Panc1 (cell line): Measurements from ENCODE around the gene ANKRD60. TPM values are rescaled to one million over a fixed set of nuclear protein-coding genes. Genes with fewer than 3 reads are reported as not detected.

Source experiments
- ATAC-seq: fragments of 200-7000 bp; cut with Tn5 transposase; 2 replicates; pipeline ENCODE4 v1.9.1; 2020; ENCODE audit warnings: mild to moderate bottlenecking, moderate library complexity
- BruUV-seq: library from RNA; stranded (reverse); fragments of 400-500 nt; replicated peaks from 2 replicates; lab custom pipeline; 2021; lab: Mats Ljungman, UMichigan
- CTCF ChIA-PET: fragments of 300-600 bp; sonication (Branson Sonifier 250); formaldehyde crosslinking; loops from one replicate; lab custom pipeline; 2022; ENCODE audit warnings: antibody characterized with exemption; lab: Charles Lee
- POLR2A ChIA-PET: fragments of 300-600 bp; sonication (Branson Sonifier 250); formaldehyde crosslinking; loops from one replicate; lab custom pipeline; 2022; ENCODE audit warnings: antibody characterized with exemption; lab: Charles Lee
- DNase-seq: peaks from one replicate; pipeline ENCODE4 v3.0.0-alpha.2; 2010; ENCODE audit warnings: low read depth, low spot score
- H3K27ac ChIP-seq: 2 replicates; pipeline ENCODE4 v1.5.1; 2011; ENCODE audit warnings: mild to moderate bottlenecking, low read length, inconsistent platforms
- H3K27me3 ChIP-seq: fragments of 200-500 bp; sonication (Bioruptor generic); 2 replicates; pipeline ENCODE4 v1.6.0; 2014; ENCODE audit warnings: low read length, inconsistent platforms; ENCODE audit not compliant: control insufficient read depth, insufficient read depth
- H3K36me3 ChIP-seq: fragments of 200-500 bp; sonication (Bioruptor generic); 2 replicates; pipeline ENCODE4 v1.5.1; 2014; ENCODE audit warnings: inconsistent platforms, mild to moderate bottlenecking, low read length, moderate library complexity; ENCODE audit not compliant: control insufficient read depth, insufficient read depth
- H3K4me1 ChIP-seq: 2 replicates; pipeline ENCODE4 v1.5.1; 2011; ENCODE audit warnings: inconsistent platforms, mild to moderate bottlenecking, low read length, moderate library complexity; ENCODE audit not compliant: control insufficient read depth, insufficient read depth
- H3K4me3 ChIP-seq, 2 experiments: 2 replicates each; pipeline ENCODE4 v1.5.1; 2011 to 2012; ENCODE audit warnings: low read depth in 2 of 2, low read length in 2 of 2, mild to moderate bottlenecking in 2 of 2, inconsistent platforms in 1 of 2, moderate library complexity in 1 of 2
- H3K9me3 ChIP-seq: fragments of 200-500 bp; sonication (Bioruptor generic); 2 replicates; pipeline ENCODE4 v1.5.1; 2014; ENCODE audit warnings: low read depth, mild to moderate bottlenecking, inconsistent platforms, low read length, moderate library complexity; ENCODE audit not compliant: control insufficient read depth, insufficient read depth
- POLR2AphosphoS5 ChIP-seq: IDR thresholded peaks from 2 replicates; pipeline ENCODE4 v1.6.1; 2012; ENCODE audit warnings: mild to moderate bottlenecking, low read depth, low read length, moderate library complexity
- SIN3A ChIP-seq: IDR thresholded peaks from 2 replicates; pipeline ENCODE4 v1.6.1; 2012; ENCODE audit warnings: low read depth, mild to moderate bottlenecking, low read length, moderate library complexity, borderline replicate concordance; ENCODE audit not compliant: insufficient read depth
- TCF7L2 ChIP-seq: IDR thresholded peaks from 2 replicates; pipeline ENCODE4 v1.6.1; 2011; ENCODE audit warnings: mild to moderate bottlenecking, low read depth, low read length, inconsistent platforms
- in situ Hi-C: cut with HindIII; loops from 2 replicates; pipeline ENCODE4 v1.10.0; 2016; ENCODE audit warnings: low sequenced_read_pairs, low pct_unique_long_range_greater_than_20kb
- intact Hi-C: fragments of 100-400 bp; cut with micrococcal nuclease; formaldehyde crosslinking; loops from one replicate; pipeline ENCODE4 v1.10.0; 2022; ENCODE audit not compliant: unreplicated experiment
- total RNA-seq: library from RNA; stranded (reverse); gene quantifications from one replicate; pipeline ENCODE4 v1.2.1, GENCODE V29; 2021; ENCODE audit not compliant: unreplicated experiment
- TF ChIP-seq, protein P1 (sequence below), 2 experiments: IDR thresholded peaks; 2 replicates each; pipeline ENCODE4 v1.6.1; 2011 to 2012; ENCODE audit warnings: low read depth in 2 of 2, control low read depth in 1 of 2, low read length in 1 of 2, mild to moderate bottlenecking in 1 of 2, moderate library complexity in 1 of 2; ENCODE audit not compliant: insufficient read depth in 1 of 2
- TF ChIP-seq, protein P2 (sequence below): fragments of 450-650 bp; IDR thresholded peaks from 2 replicates; pipeline ENCODE4 v1.5.1; 2017; ENCODE audit warnings: mild to moderate bottlenecking

Gene ANKRD60
- total RNA-seq, 1 experiment from 2014 or later = not detected

DNA sequence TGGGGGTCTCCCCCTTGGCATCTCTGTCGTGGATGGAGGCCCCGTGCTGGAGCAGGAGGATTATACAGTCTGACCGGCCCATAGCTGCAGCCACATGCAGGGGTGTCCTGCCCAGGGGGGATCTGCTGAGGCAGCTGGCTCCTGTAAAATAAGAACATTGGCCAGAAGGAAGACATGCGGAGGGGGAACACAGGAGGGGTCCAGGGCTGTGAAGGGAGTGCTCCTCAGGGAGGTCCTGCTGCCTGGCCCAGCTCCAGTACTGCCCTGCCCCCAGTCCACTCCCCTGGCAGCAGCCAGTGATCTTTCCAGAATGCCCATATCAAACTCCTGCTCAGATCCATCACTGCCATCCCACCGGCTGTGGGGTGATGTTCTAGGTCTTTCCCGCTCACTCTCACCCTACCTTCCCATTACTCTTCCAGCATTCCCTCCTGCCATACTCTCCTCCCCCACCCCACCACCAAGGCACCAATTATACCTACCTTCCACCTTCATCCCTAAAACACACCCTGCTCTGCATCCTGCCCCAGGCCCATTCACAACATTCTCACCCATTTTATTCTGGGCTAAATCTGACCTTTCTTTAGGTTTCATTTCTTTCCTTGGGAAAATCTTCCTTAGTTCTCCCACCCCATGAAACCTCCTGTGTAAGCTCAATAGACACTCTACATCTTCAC is 9.7 kb downstream of the ANKRD60 start:
- no peak for TF ChIP-seq POLR2AphosphoS5
- TF ChIP-seq, protein P1, sequence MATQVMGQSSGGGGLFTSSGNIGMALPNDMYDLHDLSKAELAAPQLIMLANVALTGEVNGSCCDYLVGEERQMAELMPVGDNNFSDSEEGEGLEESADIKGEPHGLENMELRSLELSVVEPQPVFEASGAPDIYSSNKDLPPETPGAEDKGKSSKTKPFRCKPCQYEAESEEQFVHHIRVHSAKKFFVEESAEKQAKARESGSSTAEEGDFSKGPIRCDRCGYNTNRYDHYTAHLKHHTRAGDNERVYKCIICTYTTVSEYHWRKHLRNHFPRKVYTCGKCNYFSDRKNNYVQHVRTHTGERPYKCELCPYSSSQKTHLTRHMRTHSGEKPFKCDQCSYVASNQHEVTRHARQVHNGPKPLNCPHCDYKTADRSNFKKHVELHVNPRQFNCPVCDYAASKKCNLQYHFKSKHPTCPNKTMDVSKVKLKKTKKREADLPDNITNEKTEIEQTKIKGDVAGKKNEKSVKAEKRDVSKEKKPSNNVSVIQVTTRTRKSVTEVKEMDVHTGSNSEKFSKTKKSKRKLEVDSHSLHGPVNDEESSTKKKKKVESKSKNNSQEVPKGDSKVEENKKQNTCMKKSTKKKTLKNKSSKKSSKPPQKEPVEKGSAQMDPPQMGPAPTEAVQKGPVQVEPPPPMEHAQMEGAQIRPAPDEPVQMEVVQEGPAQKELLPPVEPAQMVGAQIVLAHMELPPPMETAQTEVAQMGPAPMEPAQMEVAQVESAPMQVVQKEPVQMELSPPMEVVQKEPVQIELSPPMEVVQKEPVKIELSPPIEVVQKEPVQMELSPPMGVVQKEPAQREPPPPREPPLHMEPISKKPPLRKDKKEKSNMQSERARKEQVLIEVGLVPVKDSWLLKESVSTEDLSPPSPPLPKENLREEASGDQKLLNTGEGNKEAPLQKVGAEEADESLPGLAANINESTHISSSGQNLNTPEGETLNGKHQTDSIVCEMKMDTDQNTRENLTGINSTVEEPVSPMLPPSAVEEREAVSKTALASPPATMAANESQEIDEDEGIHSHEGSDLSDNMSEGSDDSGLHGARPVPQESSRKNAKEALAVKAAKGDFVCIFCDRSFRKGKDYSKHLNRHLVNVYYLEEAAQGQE (IDR thresholded peaks at IDR 0.05; ENCODE audit: insufficient read depth in 1 of 2, low read depth in 2 of 2, low read length in 1 of 2) = no peak
- no peak for TF ChIP-seq SIN3A
- TF ChIP-seq, protein P2, sequence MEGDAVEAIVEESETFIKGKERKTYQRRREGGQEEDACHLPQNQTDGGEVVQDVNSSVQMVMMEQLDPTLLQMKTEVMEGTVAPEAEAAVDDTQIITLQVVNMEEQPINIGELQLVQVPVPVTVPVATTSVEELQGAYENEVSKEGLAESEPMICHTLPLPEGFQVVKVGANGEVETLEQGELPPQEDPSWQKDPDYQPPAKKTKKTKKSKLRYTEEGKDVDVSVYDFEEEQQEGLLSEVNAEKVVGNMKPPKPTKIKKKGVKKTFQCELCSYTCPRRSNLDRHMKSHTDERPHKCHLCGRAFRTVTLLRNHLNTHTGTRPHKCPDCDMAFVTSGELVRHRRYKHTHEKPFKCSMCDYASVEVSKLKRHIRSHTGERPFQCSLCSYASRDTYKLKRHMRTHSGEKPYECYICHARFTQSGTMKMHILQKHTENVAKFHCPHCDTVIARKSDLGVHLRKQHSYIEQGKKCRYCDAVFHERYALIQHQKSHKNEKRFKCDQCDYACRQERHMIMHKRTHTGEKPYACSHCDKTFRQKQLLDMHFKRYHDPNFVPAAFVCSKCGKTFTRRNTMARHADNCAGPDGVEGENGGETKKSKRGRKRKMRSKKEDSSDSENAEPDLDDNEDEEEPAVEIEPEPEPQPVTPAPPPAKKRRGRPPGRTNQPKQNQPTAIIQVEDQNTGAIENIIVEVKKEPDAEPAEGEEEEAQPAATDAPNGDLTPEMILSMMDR = no peak
- no peak for TF ChIP-seq TCF7L2
- intact Hi-C loops (no loop called here), in situ Hi-C loops (no loop called here)
- no peak overlapping the region for H3K4me3 ChIP-seq
- POLR2A ChIA-PET = no interaction called here
- no peak for DNase-seq
- no peaks in the 10 kb centered on the region for H3K36me3 ChIP-seq
- no peak overlapping the region for H3K27ac ChIP-seq
- H3K9me3 ChIP-seq = no peaks in the 10 kb centered on the region
- ATAC-seq = no peak
- CTCF ChIA-PET = no interaction called here
- peaks cover 3% of the 10 kb centered on the region; the same call in 1 of the 2 replicates for H3K27me3 ChIP-seq
- no TSS peak for BruUV-seq
- H3K4me1 ChIP-seq = no peaks in the 10 kb centered on the region

GRCh38 chr20:58216334-58216733 is 12.1 kb downstream of the ANKRD60 start:
- H3K27ac ChIP-seq = no peak overlapping the region
- intact Hi-C loops = no loop called here
- H3K4me3 ChIP-seq = no peak overlapping the region
- TF ChIP-seq, protein P2 = no peak
- TF ChIP-seq TCF7L2 (no peak), SIN3A (no peak), POLR2AphosphoS5 (no peak)
- peaks cover 2% of the 10 kb centered on the region; the same call in 1 of the 2 replicates for H3K4me1 ChIP-seq
- H3K9me3 ChIP-seq = no peaks in the 10 kb centered on the region
- H3K27me3 ChIP-seq = peaks cover 2% of the 10 kb centered on the region; the same call in 1 of the 2 replicates
- CTCF ChIA-PET = no interaction called here
- POLR2A ChIA-PET = no interaction called here
- in situ Hi-C loops = no loop called here
- DNase-seq (no peak), ATAC-seq (no peak)
- BruUV-seq = no TSS peak
- H3K36me3 ChIP-seq = no peaks in the 10 kb centered on the region
